Lower lobe of right lung (tissue), 2 donors: ENCODE data around the gene LMNTD2. TPM values are rescaled to one million over a fixed set of nuclear protein-coding genes. Genes with fewer than 3 reads are reported as not detected.

Experiments used
- ATAC-seq, 2 donors: fragments of 200-7000 bp; cut with Tn5 transposase; one replicate each; pipeline ENCODE4 v1.9.1; 2020 to 2022; ENCODE audit warnings: mild to moderate bottlenecking in 2 of 2, moderate library complexity in 2 of 2
- DNase-seq: peaks from one replicate; pipeline ENCODE4 v3.0.0-alpha.2; 2020
- H3K27ac ChIP-seq: fragments of 200-600 bp; one replicate; pipeline ENCODE4 v1.8.0; 2022
- H3K27me3 ChIP-seq: fragments of 200-600 bp; one replicate; pipeline ENCODE4 v1.8.0; 2022; ENCODE audit warnings: low read depth
- H3K36me3 ChIP-seq: fragments of 200-600 bp; one replicate; pipeline ENCODE4 v1.8.0; 2022; ENCODE audit warnings: mild to moderate bottlenecking
- H3K4me1 ChIP-seq: fragments of 200-600 bp; one replicate; pipeline ENCODE4 v1.8.0; 2022
- H3K4me3 ChIP-seq: fragments of 200-600 bp; one replicate; pipeline ENCODE4 v1.8.0; 2022; ENCODE audit warnings: mild to moderate bottlenecking
- H3K9me3 ChIP-seq: fragments of 200-600 bp; one replicate; pipeline ENCODE4 v1.8.0; 2022
- CTCF ChIP-seq: fragments of 200-600 bp; IDR thresholded peaks from one replicate; pipeline ENCODE4 v1.8.0; 2022; ENCODE audit warnings: antibody characterized with exemption, mild to moderate bottlenecking
- intact Hi-C: fragments of 100-400 bp; cut with DNase I; formaldehyde crosslinking; loops from one replicate; pipeline ENCODE4 v1.11.0; 2022
- total RNA-seq: library from RNA; stranded (reverse); fragmentation: NEBNext Ultra II Directional; extraction: Animal tissue kit (Norgen Biotek cat#: 25700); gene quantifications from one replicate; pipeline ENCODE4 v1.2.1, GENCODE V29; 2021
- donor health status: DM: no; HTN: yes; CAD: no; lungs with severe emphysema.

LMNTD2 gene
- total RNA-seq, 1 donor from 2014 or later, result 6.0 TPM

DNA sequence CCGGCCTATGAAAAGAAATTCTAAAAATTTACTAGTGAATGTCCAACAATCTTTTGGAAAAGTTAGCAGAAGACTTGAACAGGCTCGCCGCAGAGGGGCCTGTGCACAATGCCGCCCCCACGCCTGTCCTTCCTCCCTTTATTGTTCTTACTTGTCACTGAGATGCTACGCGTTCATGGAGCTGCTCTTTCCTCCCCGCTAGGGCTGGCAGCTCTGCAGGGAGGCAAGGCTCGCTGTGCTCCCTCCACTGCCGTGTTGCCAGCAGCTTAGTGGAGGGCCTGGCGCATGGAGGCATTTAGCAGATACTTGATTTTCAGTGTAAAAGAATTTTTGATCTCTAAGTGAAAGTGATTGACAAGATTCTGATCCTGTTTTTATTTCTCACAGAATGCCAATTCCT lies 30.5 kb upstream of the LMNTD2 start:
- ATAC-seq (no peak), DNase-seq (no peak)
- H3K27ac ChIP-seq, result no peak overlapping the region
- intact Hi-C loops, result no loop called here
- H3K36me3 ChIP-seq, result peaks cover 98% of the 10 kb centered on the region
- H3K9me3 ChIP-seq, result no peaks in the 10 kb centered on the region
- no peak overlapping the region for H3K4me3 ChIP-seq
- no peaks in the 10 kb centered on the region for H3K27me3 ChIP-seq
- no peak for TF ChIP-seq CTCF
- peaks cover 9% of the 10 kb centered on the region for H3K4me1 ChIP-seq

DNA sequence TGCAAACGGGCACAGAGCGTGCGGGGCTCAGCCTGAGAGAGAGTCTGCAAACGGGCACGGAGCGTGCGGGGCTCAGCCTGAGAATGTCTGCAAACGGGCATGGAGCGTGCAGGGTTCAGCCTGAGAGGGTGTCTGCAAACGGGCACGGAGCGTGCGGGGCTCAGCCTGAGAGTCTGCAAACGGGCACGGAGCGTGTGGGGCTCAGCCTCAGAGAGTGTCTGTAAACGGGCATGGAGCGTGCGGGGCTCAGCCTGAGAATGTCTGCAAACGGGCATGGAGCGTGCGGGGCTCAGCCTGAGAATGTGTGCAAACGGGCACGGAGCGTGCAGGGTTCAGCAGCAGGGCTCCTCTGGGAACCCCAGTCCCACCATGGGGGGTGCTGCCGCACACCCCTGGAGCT lies 29.3 kb upstream of the LMNTD2 start:
- Histone ChIP-seq H3K27ac (no peak overlapping the region), H3K9me3 (no peaks in the 10 kb centered on the region), H3K4me3 (no peak overlapping the region), H3K36me3 (peaks cover 91% of the 10 kb centered on the region), H3K4me1 (peaks cover 9% of the 10 kb centered on the region), H3K27me3 (no peaks in the 10 kb centered on the region)
- intact Hi-C loops, result no loop called here
- TF ChIP-seq CTCF, result no peak
- no peak for DNase-seq
- no peak for ATAC-seq

- peak overlapping the region; percentile 32 for H3K27ac ChIP-seq
- no peak for TF ChIP-seq CTCF
- H3K36me3 ChIP-seq, result peaks cover 91% of the 10 kb centered on the region
- intact Hi-C loops, result no loop called here
- DNase-seq, result peak; percentile 77
- no peaks in the 10 kb centered on the region for H3K9me3 ChIP-seq
- ATAC-seq, result peak; percentile 74 to 88
- no peaks in the 10 kb centered on the region for H3K27me3 ChIP-seq
- H3K4me3 ChIP-seq, result no peak overlapping the region
- peaks cover 9% of the 10 kb centered on the region for H3K4me1 ChIP-seq
Measured at GRCh38 chr11:587978-588380, 27.4 kb upstream of the LMNTD2 start.

- DNase-seq, result no peak
- TF ChIP-seq CTCF, result no peak
- Histone ChIP-seq H3K9me3 (no peaks in the 10 kb centered on the region), H3K4me1 (peaks cover 9% of the 10 kb centered on the region), H3K36me3 (peaks cover 90% of the 10 kb centered on the region), H3K27ac (peak overlapping the region; percentile 32), H3K4me3 (no peak overlapping the region), H3K27me3 (no peaks in the 10 kb centered on the region)
- ATAC-seq, result no peak
- intact Hi-C loops, result no loop called here
Measured at GRCh38 chr11:587546-587945, 27.0 kb upstream of the LMNTD2 start.

GRCh38 chr11:586376-587316 lies 26.1 kb upstream of the LMNTD2 start:
- no peak for TF ChIP-seq CTCF
- no peaks in the 10 kb centered on the region for H3K27me3 ChIP-seq

More at GRCh38 chr11:586376-587316, 26.1 kb upstream of the LMNTD2 start:
- H3K36me3 ChIP-seq, result peaks cover 92% of the 10 kb centered on the region
- DNase-seq, result no peak
- no peak for ATAC-seq
- H3K4me3 ChIP-seq, result no peak overlapping the region
- intact Hi-C loops, result no loop called here
- H3K4me1 ChIP-seq, result peaks cover 9% of the 10 kb centered on the region
- no peak overlapping the region for H3K27ac ChIP-seq
- no peaks in the 10 kb centered on the region for H3K9me3 ChIP-seq
